HepG2 (cell line): ENCODE data around the gene WIZ. TPM values are rescaled to one million over a fixed set of nuclear protein-coding genes. Genes with fewer than 3 reads are reported as not detected.
A peak's percentile ranks its signal among the peaks of the same experiment; 100 is the strongest.

Experiments
- ATAC-seq: fragments of 200-7000 bp; cut with Tn5 transposase; 3 replicates; pipeline ENCODE4 v1.9.1; 2020; ENCODE audit warnings: mild to moderate bottlenecking, moderate library complexity
- BruUV-seq: library from RNA; stranded (reverse); fragments of 400-500 nt; replicated peaks from 2 replicates; lab custom pipeline; 2021; lab: Mats Ljungman, UMichigan
- CTCF ChIA-PET: fragments of 300-600 bp; formaldehyde crosslinking; extraction: SDS; loops from one replicate; lab custom pipeline; 2021; ENCODE audit warnings: low total read pairs, inconsistent platforms, low intra/inter-chr PET ratio; lab: Yijun Ruan, JAX
- POLR2A ChIA-PET: fragments of 350-600 bp; sonication (Branson Sonifier 250); formaldehyde crosslinking; loops from one replicate; lab custom pipeline; 2020; ENCODE audit warnings: antibody characterized with exemption, inconsistent platforms; lab: Yijun Ruan, JAX
- DNase-seq: peaks from one replicate; pipeline ENCODE4 v3.0.0-alpha.2; 2015; ENCODE audit warnings: low spot score
- FAIRE-seq: peaks from 3 replicates; lab custom pipeline; 2011; peaks lifted over from hg19 to GRCh38; lab: Jason Lieb, UNC
- H2AFZ ChIP-seq: one replicate; pipeline ENCODE4 v1.6.1; 2011; ENCODE audit warnings: low read length, inconsistent platforms
- H3K27ac ChIP-seq: fragments of 300-600 bp; 3 replicates; pipeline ENCODE4 v1.8.0; 2011; ENCODE audit warnings: mixed run types, mild to moderate bottlenecking, mixed read lengths, low read length, inconsistent platforms; ENCODE audit not compliant: insufficient read depth; ENCODE audit errors: extremely low read length
- H3K27me3 ChIP-seq, 2 experiments: fragments of 200-600 bp in 1 of 2; 2 replicates in 1 of 2; 3 replicates in 1 of 2; pipeline versions ENCODE4 v1.6.0 to v1.8.0; 2011; ENCODE audit warnings: low read length in 2 of 2, mild to moderate bottlenecking in 2 of 2, moderate library complexity in 2 of 2, inconsistent platforms in 1 of 2; ENCODE audit not compliant: insufficient read depth in 2 of 2, control insufficient read depth in 1 of 2
- H3K36me3 ChIP-seq, 2 experiments: fragments of 200-600 bp in 1 of 2; replicated peaks in 1 of 2; 2 replicates in 1 of 2; 3 replicates in 1 of 2; pipeline versions ENCODE4 v1.5.1 to v1.8.0; 2011; ENCODE audit warnings: low read length in 2 of 2, inconsistent platforms in 1 of 2; ENCODE audit not compliant: insufficient read depth in 2 of 2, control insufficient read depth in 1 of 2
- H3K4me1 ChIP-seq: 2 replicates; pipeline ENCODE4 v1.5.1; 2012; ENCODE audit warnings: low read length, inconsistent platforms; ENCODE audit not compliant: insufficient read depth
- H3K4me2 ChIP-seq: 2 replicates; pipeline ENCODE4 v1.6.0; 2011; ENCODE audit warnings: low read depth, low read length, inconsistent platforms
- H3K4me3 ChIP-seq, 3 experiments: fragments of 200-600 bp in 1 of 3; sonication (generic), shearing (Covaris generic) in 1 of 3; replicated peaks in 1 of 3; 2 replicates each; pipeline ENCODE4 v1.5.1; 2011 to 2016; ENCODE audit warnings: low read length in 3 of 3, inconsistent platforms in 2 of 3, low read depth in 2 of 3, mild to moderate bottlenecking in 2 of 3, control low read depth in 1 of 3, mixed read lengths in 1 of 3; ENCODE audit not compliant: insufficient read depth in 1 of 3
- H3K79me2 ChIP-seq: one replicate; pipeline ENCODE4 v1.6.1; 2011; ENCODE audit warnings: low read length, inconsistent platforms; ENCODE audit not compliant: insufficient read depth
- H3K9ac ChIP-seq: 2 replicates; pipeline ENCODE4 v1.6.0; 2011; ENCODE audit warnings: mild to moderate bottlenecking, low read depth, low read length, inconsistent platforms; ENCODE audit not compliant: insufficient read depth
- H3K9me3 ChIP-seq: 2 replicates; pipeline ENCODE4 v1.5.1; 2012; ENCODE audit warnings: mild to moderate bottlenecking, low read length
- H4K20me1 ChIP-seq: 2 replicates; pipeline ENCODE4 v1.6.0; 2011; ENCODE audit warnings: inconsistent platforms, mild to moderate bottlenecking, low read length, moderate library complexity; ENCODE audit not compliant: insufficient read depth
- HNRNPL ChIP-seq: fragments of 200-400 bp; formaldehyde crosslinking; IDR thresholded peaks from 2 replicates; pipeline ENCODE4 v1.6.1; 2017; ENCODE audit warnings: mild to moderate bottlenecking, low read depth, low read length
- MED1 ChIP-seq: sonication (generic); formaldehyde crosslinking; IDR thresholded peaks from 2 replicates; pipeline ENCODE4 v1.4.0; 2020; ENCODE audit warnings: missing genetic modification reagents
- RFXAP ChIP-seq: sonication (generic); formaldehyde crosslinking; IDR thresholded peaks from 2 replicates; pipeline ENCODE4 v1.4.0; 2020; ENCODE audit warnings: missing genetic modification reagents, borderline replicate concordance
- SALL2 ChIP-seq: sonication (generic); formaldehyde crosslinking; IDR thresholded peaks from 2 replicates; pipeline ENCODE4 v1.8.1; 2023; ENCODE audit warnings: mild to moderate bottlenecking, missing genetic modification reagents, inconsistent platforms
- YEATS4 ChIP-seq: sonication (generic); formaldehyde crosslinking; IDR thresholded peaks from 2 replicates; pipeline ENCODE4 v1.4.0; 2020; ENCODE audit warnings: missing genetic modification reagents, borderline replicate concordance
- ZFP37 ChIP-seq: sonication (generic); formaldehyde crosslinking; IDR thresholded peaks from 2 replicates; pipeline ENCODE4 v1.4.0; 2020; ENCODE audit warnings: missing genetic modification reagents, borderline replicate concordance
- ZNF501 ChIP-seq: sonication (generic); formaldehyde crosslinking; IDR thresholded peaks from 2 replicates; pipeline ENCODE4 v1.5.1; 2020; ENCODE audit warnings: mild to moderate bottlenecking, moderate library complexity, missing genetic modification reagents
- ZNF589 ChIP-seq: sonication (generic); formaldehyde crosslinking; conservative IDR thresholded peaks from 2 replicates; pipeline ENCODE4 v1.8.0; 2022; ENCODE audit warnings: mild to moderate bottlenecking, moderate library complexity, missing genetic modification reagents
- ZNF768 ChIP-seq: sonication (generic); formaldehyde crosslinking; IDR thresholded peaks from 2 replicates; pipeline ENCODE4 v1.4.0; 2020; ENCODE audit warnings: missing genetic modification reagents
- WGBS: methylation state at CpG from one replicate; pipeline ENCODE4 v1.1.6; 2017; ENCODE audit warnings: low lambda C conversion rate; 5-methylcytosine and 5-hydroxymethylcytosine counted together
- in situ Hi-C: cut with HindIII; loops from 2 replicates; pipeline ENCODE4 v1.10.0; 2017; ENCODE audit warnings: low pct_unique_long_range_greater_than_20kb; ENCODE audit not compliant: extremely low pct_ligation_motif_present
- intact Hi-C: fragments of 100-400 bp; cut with micrococcal nuclease; formaldehyde crosslinking; loops from one replicate; pipeline ENCODE4 v1.10.0; 2022; ENCODE audit not compliant: unreplicated experiment
- polyA plus RNA-seq, 8 experiments: library from polyadenylated mRNA; depleted of rRNA in 3 of 8; stranded (reverse) in 7 of 8; unstranded in 1 of 8; fragments of >200 nt; fragmentation: Illumina TruSeq in 4 of 8; extraction: Trizol in 4 of 8; gene quantifications; 2 replicates each; pipeline versions ENCODE4 v1.2.1 to v1.2.3, GENCODE V29; 2011 to 2016; ENCODE audit warnings: low read depth in 4 of 8, missing spikeins in 1 of 8, mixed read lengths in 1 of 8; ENCODE audit not compliant: insufficient read depth in 1 of 8
- total RNA-seq, 5 experiments: library from RNA; depleted of rRNA; stranded (reverse); fragments of >200 nt; fragmentation: Illumina TruSeq; extraction: Trizol; gene quantifications; 2 replicates each; pipeline ENCODE4 v1.2.3, GENCODE V29; 2016; ENCODE audit warnings: low read depth in 1 of 5
- TF ChIP-seq, protein P1 (sequence below): sonication (generic); formaldehyde crosslinking; IDR thresholded peaks from 2 replicates; pipeline ENCODE4 v1.4.0; 2020; ENCODE audit warnings: missing genetic modification reagents
- TF ChIP-seq, protein P2 (sequence below): sonication (generic); formaldehyde crosslinking; IDR thresholded peaks from 2 replicates; pipeline ENCODE4 v1.5.1; 2020; ENCODE audit warnings: missing genetic modification reagents, mild to moderate bottlenecking, borderline replicate concordance

The WIZ gene
- total and polyA plus RNA-seq, 2 of the 13 experiments (the other 11 are each of a cell fraction or from before 2014, with no cell fraction given) = 4.7 to 4.8 TPM

DNA sequence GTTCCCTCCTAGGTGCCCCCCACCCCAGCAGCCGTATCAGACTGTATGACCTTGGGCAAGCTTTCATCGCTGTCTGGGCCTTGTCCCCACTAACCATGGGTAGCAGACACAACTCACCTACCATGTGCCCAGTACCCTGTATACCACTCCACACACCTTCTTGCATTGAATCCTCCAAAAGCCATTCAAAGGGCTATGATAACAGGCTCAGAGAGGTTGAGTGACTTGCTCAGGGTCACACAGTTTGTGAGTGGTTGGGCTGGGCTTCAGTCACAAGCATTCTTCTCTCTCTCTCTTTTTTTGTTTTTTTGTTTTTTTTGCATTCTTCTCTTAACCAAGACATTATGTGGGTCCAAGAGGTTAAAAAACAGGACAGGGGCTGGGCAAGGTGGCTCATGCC, 11.9 kb upstream of the WIZ start:
- ChIA-PET POLR2A (no interaction called here), CTCF (no interaction called here)
- peak; percentile 64; the same call in 1 of the 2 replicates for TF ChIP-seq ZNF768 (CRISPR knock-in tag)
- TF ChIP-seq ZNF589 = no peak
- in situ Hi-C loops (no loop called here), intact Hi-C loops (no loop called here)
- no peak overlapping the region for H3K4me2 ChIP-seq
- H3K4me3 ChIP-seq = no peak overlapping the region
- no peak overlapping the region for H3K9ac ChIP-seq
- no peaks in the 10 kb centered on the region for H3K36me3 ChIP-seq
- FAIRE-seq (no peak), DNase-seq (no peak), ATAC-seq (no peak)
- no peaks in the 10 kb centered on the region for H3K9me3 ChIP-seq
- H3K79me2 ChIP-seq = no peaks in the 10 kb centered on the region
- BruUV-seq = no TSS peak
- H3K4me1 ChIP-seq = peaks cover 9% of the 10 kb centered on the region
- H3K27me3 ChIP-seq = no peaks in the 10 kb centered on the region; a peak in 1 of 5 replicates
- no peak overlapping the region for H3K27ac ChIP-seq
- no peaks in the 10 kb centered on the region for H4K20me1 ChIP-seq
- WGBS = 42% methylated on average over 2 of the region's 2 CpGs
- no peak overlapping the region for H2AFZ ChIP-seq

DNA sequence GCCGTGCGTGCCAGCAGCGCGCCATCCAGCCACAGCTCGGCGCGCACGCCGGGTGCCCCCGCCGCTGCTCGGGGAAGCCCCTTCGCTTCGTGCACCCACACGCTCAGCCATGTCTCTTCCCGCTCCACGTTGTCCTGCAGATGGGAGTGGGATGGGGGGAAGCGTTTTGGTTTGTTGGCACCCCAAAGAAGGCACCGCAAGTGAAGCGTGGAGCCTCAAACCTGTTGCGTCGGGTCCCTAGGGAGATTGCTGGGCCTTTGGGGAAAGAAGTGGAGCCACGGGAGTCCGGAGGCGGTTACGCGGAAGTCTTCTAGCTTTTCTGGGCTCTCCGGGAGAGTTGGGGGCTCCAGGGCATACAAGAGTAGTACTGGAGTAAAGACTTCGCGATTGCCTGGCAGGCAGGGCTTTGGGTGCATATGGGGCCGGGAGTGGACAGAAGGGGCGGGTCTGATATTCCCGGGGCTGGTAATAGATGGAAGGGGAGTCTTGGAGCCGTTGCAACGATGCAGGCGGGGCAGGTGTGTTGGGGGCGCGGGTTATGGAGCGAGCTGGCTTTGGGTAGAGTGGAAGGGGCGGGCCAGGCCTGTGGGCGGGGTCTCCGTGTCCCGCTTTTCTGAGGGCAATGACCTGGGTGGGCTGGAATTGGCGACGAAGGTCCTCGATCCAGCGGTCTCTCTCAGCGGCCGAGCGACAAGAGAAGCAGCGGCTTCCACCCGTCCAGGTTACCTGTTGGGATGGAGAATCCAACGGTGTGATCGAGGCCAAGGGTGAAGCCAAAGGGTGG, 8.1 kb upstream of the WIZ start:
- BruUV-seq = no TSS peak
- no peak overlapping the region for H3K4me3 ChIP-seq
- H3K36me3 ChIP-seq = no peaks in the 10 kb centered on the region
- FAIRE-seq (no peak), DNase-seq (no peak), ATAC-seq (no peak)
- H3K27me3 ChIP-seq = no peaks in the 10 kb centered on the region; a peak in 1 of 5 replicates
- in situ Hi-C loops = no loop called here
- no peak overlapping the region for H2AFZ ChIP-seq
- H4K20me1 ChIP-seq = no peaks in the 10 kb centered on the region
- H3K4me2 ChIP-seq = no peak overlapping the region
- CTCF ChIA-PET = no interaction called here
- WGBS = 68% methylated on average over 37 of the region's 54 CpGs
- no peaks in the 10 kb centered on the region for H3K9me3 ChIP-seq
- intact Hi-C loops = no loop called here
- H3K4me1 ChIP-seq = peaks cover 10% of the 10 kb centered on the region
- POLR2A ChIA-PET = no interaction called here
- no peaks in the 10 kb centered on the region for H3K79me2 ChIP-seq
- H3K9ac ChIP-seq = no peak overlapping the region
- H3K27ac ChIP-seq = no peak overlapping the region
- TF ChIP-seq, protein P1, sequence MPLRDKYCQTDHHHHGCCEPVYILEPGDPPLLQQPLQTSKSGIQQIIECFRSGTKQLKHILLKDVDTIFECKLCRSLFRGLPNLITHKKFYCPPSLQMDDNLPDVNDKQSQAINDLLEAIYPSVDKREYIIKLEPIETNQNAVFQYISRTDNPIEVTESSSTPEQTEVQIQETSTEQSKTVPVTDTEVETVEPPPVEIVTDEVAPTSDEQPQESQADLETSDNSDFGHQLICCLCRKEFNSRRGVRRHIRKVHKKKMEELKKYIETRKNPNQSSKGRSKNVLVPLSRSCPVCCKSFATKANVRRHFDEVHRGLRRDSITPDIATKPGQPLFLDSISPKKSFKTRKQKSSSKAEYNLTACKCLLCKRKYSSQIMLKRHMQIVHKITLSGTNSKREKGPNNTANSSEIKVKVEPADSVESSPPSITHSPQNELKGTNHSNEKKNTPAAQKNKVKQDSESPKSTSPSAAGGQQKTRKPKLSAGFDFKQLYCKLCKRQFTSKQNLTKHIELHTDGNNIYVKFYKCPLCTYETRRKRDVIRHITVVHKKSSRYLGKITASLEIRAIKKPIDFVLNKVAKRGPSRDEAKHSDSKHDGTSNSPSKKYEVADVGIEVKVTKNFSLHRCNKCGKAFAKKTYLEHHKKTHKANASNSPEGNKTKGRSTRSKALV = no peak
- no peak for TF ChIP-seq RFXAP
- no peak for TF ChIP-seq YEATS4 (CRISPR knock-in tag)
- TF ChIP-seq MED1 = no peak
- TF ChIP-seq HNRNPL = no peak
- TF ChIP-seq, protein P2, sequence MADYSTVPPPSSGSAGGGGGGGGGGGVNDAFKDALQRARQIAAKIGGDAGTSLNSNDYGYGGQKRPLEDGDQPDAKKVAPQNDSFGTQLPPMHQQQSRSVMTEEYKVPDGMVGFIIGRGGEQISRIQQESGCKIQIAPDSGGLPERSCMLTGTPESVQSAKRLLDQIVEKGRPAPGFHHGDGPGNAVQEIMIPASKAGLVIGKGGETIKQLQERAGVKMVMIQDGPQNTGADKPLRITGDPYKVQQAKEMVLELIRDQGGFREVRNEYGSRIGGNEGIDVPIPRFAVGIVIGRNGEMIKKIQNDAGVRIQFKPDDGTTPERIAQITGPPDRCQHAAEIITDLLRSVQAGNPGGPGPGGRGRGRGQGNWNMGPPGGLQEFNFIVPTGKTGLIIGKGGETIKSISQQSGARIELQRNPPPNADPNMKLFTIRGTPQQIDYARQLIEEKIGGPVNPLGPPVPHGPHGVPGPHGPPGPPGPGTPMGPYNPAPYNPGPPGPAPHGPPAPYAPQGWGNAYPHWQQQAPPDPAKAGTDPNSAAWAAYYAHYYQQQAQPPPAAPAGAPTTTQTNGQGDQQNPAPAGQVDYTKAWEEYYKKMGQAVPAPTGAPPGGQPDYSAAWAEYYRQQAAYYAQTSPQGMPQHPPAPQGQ = no peak
- no peak for TF ChIP-seq ZNF501 (CRISPR knock-in tag)
- TF ChIP-seq ZFP37 (CRISPR knock-in tag) = no peak
- no peak for TF ChIP-seq SALL2 (CRISPR knock-in tag)
